MM.1S (cell line): ENCODE results near the gene H6PD.

Source experiments
- DNase-seq: peaks from one replicate; pipeline ENCODE4 v3.0.0-alpha.2; 2015
- H2AFZ ChIP-seq: fragments of 300-600 bp; sonication (generic); 2 replicates; pipeline ENCODE4 v1.6.0; 2016; ENCODE audit warnings: antibody characterized with exemption, low read length
- H3F3A ChIP-seq: fragments of 300-600 bp; sonication (generic); 2 replicates; pipeline ENCODE4 v1.6.1; 2016; ENCODE audit warnings: mild to moderate bottlenecking, antibody characterized with exemption, low read length, moderate library complexity, mixed read lengths; ENCODE audit not compliant: insufficient read depth
- H3K27ac ChIP-seq: fragments of 300-600 bp; sonication (generic); 2 replicates; pipeline ENCODE4 v1.5.1; 2016; ENCODE audit warnings: mild to moderate bottlenecking, low read length
- H3K27me3 ChIP-seq: fragments of 300-600 bp; sonication (generic); replicated peaks from 2 replicates; pipeline ENCODE4 v1.6.0; 2016; ENCODE audit warnings: low read length; ENCODE audit not compliant: insufficient read depth
- H3K36me3 ChIP-seq: fragments of 300-600 bp; sonication (generic); replicated peaks from 2 replicates; pipeline ENCODE4 v1.6.1; 2016; ENCODE audit warnings: mild to moderate bottlenecking, low read length, mixed read lengths; ENCODE audit not compliant: insufficient read depth
- H3K4me1 ChIP-seq: fragments of 300-600 bp; sonication (generic); 2 replicates; pipeline ENCODE4 v1.6.1; 2016; ENCODE audit warnings: low read length, mixed read lengths
- H3K4me2 ChIP-seq: fragments of 300-600 bp; sonication (generic); 2 replicates; pipeline ENCODE4 v1.6.0; 2016; ENCODE audit warnings: low read depth, low read length
- H3K4me3 ChIP-seq: fragments of 300-600 bp; sonication (generic); 2 replicates; pipeline ENCODE4 v1.5.1; 2016; ENCODE audit warnings: low read length, mixed read lengths
- H3K79me2 ChIP-seq: fragments of 300-600 bp; sonication (generic); 2 replicates; pipeline ENCODE4 v1.6.1; 2016; ENCODE audit warnings: mixed run types, low read length, mixed read lengths
- H3K9ac ChIP-seq: fragments of 300-600 bp; sonication (generic); 2 replicates; pipeline ENCODE4 v1.6.1; 2016; ENCODE audit warnings: low read length, mixed read lengths
- H3K9me2 ChIP-seq: fragments of 300-600 bp; sonication (generic); replicated peaks from 2 replicates; pipeline ENCODE4 v1.6.1; 2016; ENCODE audit warnings: mild to moderate bottlenecking, low read length, mixed read lengths; ENCODE audit not compliant: insufficient read depth
- H3K9me3 ChIP-seq: fragments of 300-600 bp; sonication (generic); replicated peaks from 2 replicates; pipeline ENCODE4 v1.6.1; 2016; ENCODE audit warnings: mild to moderate bottlenecking, low read length, mixed read lengths; ENCODE audit not compliant: insufficient read depth
- H4K20me1 ChIP-seq: fragments of 300-600 bp; sonication (generic); 2 replicates; pipeline ENCODE4 v1.6.1; 2016; ENCODE audit warnings: mild to moderate bottlenecking, low read length, moderate library complexity, mixed read lengths; ENCODE audit not compliant: insufficient read depth
- EZH2 ChIP-seq: fragments of 300-600 bp; sonication (generic); optimal IDR thresholded peaks from 2 replicates; pipeline ENCODE3; 2017; ENCODE audit warnings: low read depth, mild to moderate bottlenecking, antibody characterized with exemption, low read length, mixed read lengths
- EZH2phosphoT487 ChIP-seq: fragments of 300-600 bp; sonication (generic); IDR thresholded peaks from 2 replicates; pipeline ENCODE4 v1.6.1; 2018; ENCODE audit warnings: antibody characterized with exemption, low read length
- TF ChIP-seq, protein P1 (sequence below): fragments of 300-600 bp; sonication (generic); IDR thresholded peaks from 2 replicates; pipeline ENCODE4 v1.5.1; 2016; ENCODE audit warnings: antibody characterized with exemption, low read length, mixed read lengths

Gene H6PD

DNA sequence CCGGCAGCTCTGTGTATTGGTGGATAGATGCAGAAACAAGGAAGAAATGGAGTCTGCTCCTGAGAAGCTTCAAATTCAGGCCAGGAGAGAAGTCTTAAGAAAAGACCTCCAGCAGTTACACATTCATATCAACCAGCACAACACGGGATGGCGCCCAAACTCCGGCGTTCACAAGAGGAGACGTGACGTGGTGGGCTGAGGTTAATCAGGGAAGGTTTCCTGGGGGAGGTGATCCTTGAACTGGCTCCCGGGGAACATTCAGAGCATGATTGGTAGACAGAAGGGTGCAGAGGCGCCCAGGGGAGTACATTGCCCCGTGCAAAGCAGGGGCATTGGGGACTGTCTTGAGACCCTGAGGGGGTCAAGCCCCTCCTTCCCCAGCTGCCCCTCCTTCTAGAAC, 30.5 kb downstream of the H6PD start:
- no peaks in the 10 kb centered on the region for H3K27me3 ChIP-seq
- no peaks in the 10 kb centered on the region for H3F3A ChIP-seq
- no peaks in the 10 kb centered on the region for H3K9me2 ChIP-seq
- 0 out of 2 replicates have a peak, but pooled peaks cover 3% of the 10 kb centered on the region for H3K4me1 ChIP-seq
- H3K36me3 ChIP-seq = no peaks in the 10 kb centered on the region
- no peaks in the 10 kb centered on the region for H3K9me3 ChIP-seq
- no peak overlapping the region for H3K9ac ChIP-seq
- no peaks in the 10 kb centered on the region for H4K20me1 ChIP-seq
- H3K27ac ChIP-seq = no peak overlapping the region
- no peaks in the 10 kb centered on the region for H3K79me2 ChIP-seq
- no peak overlapping the region for H2AFZ ChIP-seq
- H3K4me2 ChIP-seq = no peak overlapping the region
- TF ChIP-seq EZH2 = no peak
- TF ChIP-seq, protein P1, sequence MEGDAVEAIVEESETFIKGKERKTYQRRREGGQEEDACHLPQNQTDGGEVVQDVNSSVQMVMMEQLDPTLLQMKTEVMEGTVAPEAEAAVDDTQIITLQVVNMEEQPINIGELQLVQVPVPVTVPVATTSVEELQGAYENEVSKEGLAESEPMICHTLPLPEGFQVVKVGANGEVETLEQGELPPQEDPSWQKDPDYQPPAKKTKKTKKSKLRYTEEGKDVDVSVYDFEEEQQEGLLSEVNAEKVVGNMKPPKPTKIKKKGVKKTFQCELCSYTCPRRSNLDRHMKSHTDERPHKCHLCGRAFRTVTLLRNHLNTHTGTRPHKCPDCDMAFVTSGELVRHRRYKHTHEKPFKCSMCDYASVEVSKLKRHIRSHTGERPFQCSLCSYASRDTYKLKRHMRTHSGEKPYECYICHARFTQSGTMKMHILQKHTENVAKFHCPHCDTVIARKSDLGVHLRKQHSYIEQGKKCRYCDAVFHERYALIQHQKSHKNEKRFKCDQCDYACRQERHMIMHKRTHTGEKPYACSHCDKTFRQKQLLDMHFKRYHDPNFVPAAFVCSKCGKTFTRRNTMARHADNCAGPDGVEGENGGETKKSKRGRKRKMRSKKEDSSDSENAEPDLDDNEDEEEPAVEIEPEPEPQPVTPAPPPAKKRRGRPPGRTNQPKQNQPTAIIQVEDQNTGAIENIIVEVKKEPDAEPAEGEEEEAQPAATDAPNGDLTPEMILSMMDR = no peak
- no peak for TF ChIP-seq EZH2phosphoT487
- H3K4me3 ChIP-seq = no peak overlapping the region
- no peak for DNase-seq

DNA sequence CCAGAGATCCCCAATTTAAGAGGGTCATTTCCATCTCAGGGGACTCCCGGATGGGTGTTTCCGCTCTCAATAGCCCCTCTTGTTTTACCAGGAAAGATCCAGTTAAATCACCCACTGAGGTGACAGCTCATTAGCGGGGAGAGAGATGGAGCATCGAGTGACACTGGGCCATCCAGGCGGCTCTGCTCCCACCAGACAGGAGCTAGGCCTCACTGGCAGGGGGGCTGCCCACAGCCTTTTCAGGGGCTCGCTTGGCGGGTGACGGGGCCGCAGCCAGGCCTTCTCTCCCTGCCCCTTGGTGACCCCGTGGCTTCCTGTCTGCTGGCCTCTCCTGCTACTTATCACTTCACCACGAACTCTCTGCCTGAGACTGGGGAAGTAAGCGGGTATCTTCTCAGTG, 31.4 kb downstream of the H6PD start:
- TF ChIP-seq EZH2 (no peak), EZH2phosphoT487 (no peak)
- TF ChIP-seq, protein P1 = no peak
- no peak overlapping the region for H2AFZ ChIP-seq
- H3K4me2 ChIP-seq = no peak overlapping the region
- H3K27me3 ChIP-seq = no peaks in the 10 kb centered on the region
- H3K9me3 ChIP-seq = no peaks in the 10 kb centered on the region
- DNase-seq = no peak
- no peaks in the 10 kb centered on the region for H3K79me2 ChIP-seq
- H3K27ac ChIP-seq = no peak overlapping the region
- H3K4me1 ChIP-seq = 0 out of 2 replicates have a peak, but pooled peaks cover 3% of the 10 kb centered on the region
- no peaks in the 10 kb centered on the region for H3F3A ChIP-seq
- no peak overlapping the region for H3K9ac ChIP-seq
- H3K9me2 ChIP-seq = no peaks in the 10 kb centered on the region
- H4K20me1 ChIP-seq = no peaks in the 10 kb centered on the region
- H3K4me3 ChIP-seq = no peak overlapping the region
- no peaks in the 10 kb centered on the region for H3K36me3 ChIP-seq

DNA sequence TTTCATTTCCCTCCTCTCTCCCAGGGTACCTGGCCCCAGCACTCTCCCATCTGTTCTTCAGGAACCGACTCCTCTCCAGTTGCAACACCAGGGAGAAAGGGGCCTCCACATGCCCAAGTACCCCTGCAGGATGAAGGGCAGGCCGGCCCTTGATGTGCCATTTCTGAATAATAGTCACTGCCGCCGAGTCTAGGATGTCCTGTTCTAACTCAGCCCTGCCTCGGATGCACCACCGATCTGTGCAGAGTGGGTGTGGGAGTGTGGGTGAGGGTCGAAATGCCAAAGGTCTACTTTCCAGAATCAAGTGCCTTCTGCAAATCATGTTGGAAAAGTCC, 32.7 kb downstream of the H6PD start:
- no peaks in the 10 kb centered on the region for H3K9me2 ChIP-seq
- 0 out of 2 replicates have a peak, but pooled peaks cover 3% of the 10 kb centered on the region for H3K4me1 ChIP-seq
- no peaks in the 10 kb centered on the region for H3K79me2 ChIP-seq
- no peak overlapping the region for H3K27ac ChIP-seq
- H3K9me3 ChIP-seq = no peaks in the 10 kb centered on the region
- no peaks in the 10 kb centered on the region for H3F3A ChIP-seq
- H3K4me3 ChIP-seq = no peak overlapping the region
- no peaks in the 10 kb centered on the region for H4K20me1 ChIP-seq
- H2AFZ ChIP-seq = peak overlapping the region; percentile 32; the same call in 1 of the 2 replicates
- no peaks in the 10 kb centered on the region for H3K36me3 ChIP-seq
- DNase-seq = no peak
- H3K4me2 ChIP-seq = peak overlapping the region; percentile 28; the same call in 1 of the 2 replicates
- no peak overlapping the region for H3K9ac ChIP-seq
- no peaks in the 10 kb centered on the region for H3K27me3 ChIP-seq
- TF ChIP-seq EZH2phosphoT487 = no peak
- TF ChIP-seq EZH2 = no peak
- TF ChIP-seq, protein P1 = 0 out of 2 replicates have a peak, but pooled peaks have one; percentile 0
